Dendritic cell treated with granulocyte-macrophage colony-stimulating factor and Interleukin-4, amounts not matched to agents 40 ng/mL and 50 ng/mL, for 4 days (primary cell): ENCODE results near the gene RNU6-9.
A peak's percentile ranks its signal among the peaks of the same experiment; 100 is the strongest.

Experiments
- H3K27ac Mint-ChIP-seq: one replicate; pipeline ENCODE4 v1.8.0; 2022; ENCODE audit warnings: mild to moderate bottlenecking, mixed read lengths
- H3K27me3 Mint-ChIP-seq: one replicate; pipeline ENCODE4 v1.8.0; 2022; ENCODE audit warnings: mild to moderate bottlenecking, mixed read lengths
- H3K36me3 Mint-ChIP-seq: one replicate; pipeline ENCODE4 v1.8.0; 2022; ENCODE audit warnings: low read depth, mixed read lengths
- H3K4me1 Mint-ChIP-seq: one replicate; pipeline ENCODE4 v1.8.0; 2022; ENCODE audit warnings: low read depth, mixed read lengths
- H3K4me3 Mint-ChIP-seq: one replicate; pipeline ENCODE4 v1.8.0; 2022; ENCODE audit warnings: mild to moderate bottlenecking, moderate library complexity, mixed read lengths
- H3K9me3 Mint-ChIP-seq: one replicate; pipeline ENCODE4 v1.8.0; 2022; ENCODE audit warnings: mixed read lengths
- intact Hi-C: fragments of 100-400 bp; cut with micrococcal nuclease; formaldehyde crosslinking; loops from one replicate; pipeline ENCODE4 v1.15.0; 2022

The RNU6-9 gene

GRCh38 chr19:855142-855541 is 38.1 kb upstream of the RNU6-9 start:
- peaks cover 21% of the 10 kb centered on the region for H3K27me3 Mint-ChIP-seq
- H3K4me3 Mint-ChIP-seq, result no peak overlapping the region
- no peaks in the 10 kb centered on the region for H3K9me3 Mint-ChIP-seq
- no peaks in the 10 kb centered on the region for H3K36me3 Mint-ChIP-seq
- no peak overlapping the region for H3K27ac Mint-ChIP-seq
- intact Hi-C loops, result no loop called here
- H3K4me1 Mint-ChIP-seq, result peaks cover 49% of the 10 kb centered on the region

- Mint-ChIP-seq H3K36me3 (no peaks in the 10 kb centered on the region), H3K4me1 (peaks cover 44% of the 10 kb centered on the region), H3K4me3 (no peak overlapping the region), H3K9me3 (no peaks in the 10 kb centered on the region), H3K27ac (no peak overlapping the region), H3K27me3 (peaks cover 21% of the 10 kb centered on the region)
- intact Hi-C loops, result no loop called here
These were observed 37.6 kb upstream of the RNU6-9 start for GRCh38 chr19:855566-856120.

DNA sequence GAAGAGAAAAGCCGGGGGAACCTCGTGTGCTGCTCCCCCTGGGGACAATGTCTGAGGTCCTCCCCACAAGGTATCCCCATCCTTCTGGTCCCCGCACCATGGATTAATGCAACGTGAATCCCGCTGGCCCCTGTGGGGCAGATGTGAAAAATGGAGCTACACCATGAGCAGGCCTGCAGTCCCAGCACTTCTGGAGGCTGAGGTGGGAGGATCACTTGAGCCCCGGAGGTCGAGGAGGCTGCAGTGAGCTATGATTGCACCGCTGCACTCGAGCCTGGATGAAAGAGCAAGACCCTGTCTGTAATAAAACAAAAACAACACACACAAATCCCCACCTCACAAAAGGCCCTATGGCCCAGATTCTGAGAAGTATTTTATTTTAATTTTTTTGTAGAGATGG is 35.0 kb upstream of the RNU6-9 start:
- peaks cover 16% of the 10 kb centered on the region for H3K36me3 Mint-ChIP-seq
- intact Hi-C loops, result no loop called here
- no peak overlapping the region for H3K4me3 Mint-ChIP-seq
- peaks cover 5% of the 10 kb centered on the region for H3K27me3 Mint-ChIP-seq
- no peaks in the 10 kb centered on the region for H3K9me3 Mint-ChIP-seq
- peak overlapping the region; percentile 89 for H3K27ac Mint-ChIP-seq
- H3K4me1 Mint-ChIP-seq, result peaks cover 48% of the 10 kb centered on the region

GRCh38 chr19:858868-859843 is 34.1 kb upstream of the RNU6-9 start, which contains the start of gene CFD:
CFD (plus strand) TSS chr19:859664; CDS start chr19:859690, 26 bp downstream.
- H3K4me1 Mint-ChIP-seq, result peaks cover 57% of the 10 kb centered on the region
- H3K4me3 Mint-ChIP-seq, result peak within 1 kb of the TSS; percentile 76
- H3K27ac Mint-ChIP-seq, result peak within 1 kb of the TSS; percentile 89
- intact Hi-C loops, result no loop called here
- H3K9me3 Mint-ChIP-seq, result no peaks in the 10 kb centered on the region
- H3K36me3 Mint-ChIP-seq, result peaks cover 17% of the 10 kb centered on the region
- peaks cover 2% of the 10 kb centered on the region for H3K27me3 Mint-ChIP-seq

DNA sequence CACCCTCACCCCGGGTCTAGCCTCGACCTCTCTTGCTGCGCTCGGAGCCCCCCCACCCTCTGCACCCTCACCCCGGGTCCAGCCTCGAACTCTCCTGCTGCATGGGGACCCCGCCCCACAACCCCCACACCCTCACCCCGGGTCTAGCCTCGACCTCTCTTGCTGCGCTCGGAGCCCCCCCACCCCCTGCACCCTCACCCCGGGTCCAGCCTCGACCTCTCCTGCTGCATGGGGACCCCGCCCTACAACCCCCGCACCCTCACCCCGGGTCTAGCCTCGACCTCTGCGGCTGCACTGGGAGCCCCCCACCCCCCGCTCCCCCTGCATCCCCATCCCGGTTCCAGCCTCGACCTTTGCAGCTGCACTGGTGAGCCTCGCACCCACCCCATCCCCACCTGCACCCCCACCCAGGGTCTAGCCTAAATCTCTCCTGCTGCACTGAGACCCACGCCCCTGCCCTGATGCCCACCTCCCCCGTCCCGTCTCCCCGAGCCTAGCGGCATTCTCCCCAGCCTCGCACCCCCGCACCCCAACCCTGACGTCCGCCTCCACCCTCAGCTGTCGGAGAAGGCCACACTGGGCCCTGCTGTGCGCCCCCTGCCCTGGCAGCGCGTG is 32.0 kb upstream of the RNU6-9 start:
- Mint-ChIP-seq H3K27me3 (peaks cover 2% of the 10 kb centered on the region), H3K9me3 (no peaks in the 10 kb centered on the region), H3K4me1 (peaks cover 57% of the 10 kb centered on the region), H3K27ac (peak overlapping the region; percentile 88), H3K4me3 (peak overlapping the region; percentile 76), H3K36me3 (peaks cover 23% of the 10 kb centered on the region)
- intact Hi-C loops, result loop anchor here (5.0 kb wide), 1 partner anchor 121 kb away; the partner anchor contains the start of gene WDR18

DNA sequence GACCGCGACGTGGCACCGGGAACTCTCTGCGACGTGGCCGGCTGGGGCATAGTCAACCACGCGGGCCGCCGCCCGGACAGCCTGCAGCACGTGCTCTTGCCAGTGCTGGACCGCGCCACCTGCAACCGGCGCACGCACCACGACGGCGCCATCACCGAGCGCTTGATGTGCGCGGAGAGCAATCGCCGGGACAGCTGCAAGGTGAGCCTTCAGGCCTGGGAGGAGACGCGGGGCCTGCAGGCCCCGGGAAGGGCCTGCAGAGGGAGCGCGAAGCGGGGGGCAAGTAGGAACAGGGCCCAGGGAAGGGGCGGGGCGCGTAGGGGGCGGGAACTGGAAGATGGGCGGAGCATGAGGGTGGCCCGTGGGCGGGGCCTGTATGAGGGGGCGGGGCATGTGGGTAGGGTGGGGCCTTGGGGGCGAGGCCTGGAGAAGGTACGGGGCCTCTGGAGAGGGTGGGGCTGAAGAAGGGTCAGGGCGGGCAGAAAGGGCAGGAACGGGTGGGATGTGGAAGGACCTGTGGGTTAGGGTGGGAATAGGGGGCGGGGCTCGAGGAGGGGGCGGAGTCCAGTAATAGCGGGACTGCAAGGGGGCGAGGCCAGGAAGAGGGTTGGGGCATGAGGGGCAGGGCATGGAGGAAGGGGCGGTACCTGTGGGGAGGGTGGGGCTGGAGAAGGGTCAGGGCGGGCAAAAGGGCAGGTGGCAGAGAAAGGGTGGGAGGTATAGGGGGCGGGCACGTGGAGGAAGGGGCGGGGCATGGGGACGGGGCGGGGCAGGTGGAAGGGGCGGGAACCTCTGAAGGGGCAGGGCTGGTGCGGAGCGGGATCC is 31.3 kb upstream of the RNU6-9 start:
- intact Hi-C loops, result loop anchor here (2.0 to 5.0 kb wide), 3 partner anchors 51 to 120 kb away; partner anchors contain the start of genes R3HDM4 and WDR18
- Mint-ChIP-seq H3K27me3 (peaks cover 2% of the 10 kb centered on the region), H3K4me3 (peak overlapping the region; percentile 77), H3K27ac (peak overlapping the region; percentile 88), H3K4me1 (peaks cover 57% of the 10 kb centered on the region), H3K36me3 (peaks cover 26% of the 10 kb centered on the region), H3K9me3 (no peaks in the 10 kb centered on the region)

DNA sequence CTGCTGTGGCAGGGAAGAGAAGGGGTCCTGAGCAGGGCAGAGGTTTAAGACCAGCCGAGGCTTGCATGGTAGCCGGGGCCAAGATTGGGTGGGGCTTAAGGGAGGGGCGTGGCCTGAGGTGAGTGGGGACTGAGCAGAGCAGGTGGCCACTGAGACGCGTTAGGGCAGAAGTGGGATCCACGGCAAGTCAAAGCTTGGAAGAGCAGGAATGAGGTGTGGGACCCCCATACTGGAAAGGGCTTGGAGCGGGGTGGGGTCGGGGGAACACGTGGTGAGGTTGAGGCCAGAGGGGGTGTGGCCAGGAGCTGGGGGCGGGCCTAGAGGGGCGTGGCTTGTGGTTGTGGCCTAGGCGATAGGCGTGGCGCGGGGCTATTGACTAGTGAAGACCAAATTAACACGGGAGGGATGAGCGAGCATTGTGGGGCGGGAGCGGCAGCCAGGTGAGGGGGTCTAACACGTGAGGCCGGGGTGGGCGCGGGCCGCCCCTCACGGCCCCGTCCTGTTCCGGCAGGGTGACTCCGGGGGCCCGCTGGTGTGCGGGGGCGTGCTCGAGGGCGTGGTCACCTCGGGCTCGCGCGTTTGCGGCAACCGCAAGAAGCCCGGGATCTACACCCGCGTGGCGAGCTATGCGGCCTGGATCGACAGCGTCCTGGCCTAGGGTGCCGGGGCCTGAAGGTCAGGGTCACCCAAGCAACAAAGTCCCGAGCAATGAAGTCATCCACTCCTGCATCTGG is 30.5 kb upstream of the RNU6-9 start:
- Mint-ChIP-seq H3K4me1 (peaks cover 58% of the 10 kb centered on the region), H3K9me3 (no peaks in the 10 kb centered on the region), H3K27me3 (peaks cover 2% of the 10 kb centered on the region), H3K36me3 (peaks cover 33% of the 10 kb centered on the region), H3K27ac (peak overlapping the region; percentile 88), H3K4me3 (peak overlapping the region; percentile 77)
- intact Hi-C loops, result loop anchor here (2.0 to 5.0 kb wide), 3 partner anchors 50 to 120 kb away; partner anchors contain the start of genes R3HDM4 and WDR18

GRCh38 chr19:863315-863620 is 30.0 kb upstream of the RNU6-9 start:
- Mint-ChIP-seq H3K27ac (peak overlapping the region; percentile 88), H3K9me3 (no peaks in the 10 kb centered on the region)

DNA sequence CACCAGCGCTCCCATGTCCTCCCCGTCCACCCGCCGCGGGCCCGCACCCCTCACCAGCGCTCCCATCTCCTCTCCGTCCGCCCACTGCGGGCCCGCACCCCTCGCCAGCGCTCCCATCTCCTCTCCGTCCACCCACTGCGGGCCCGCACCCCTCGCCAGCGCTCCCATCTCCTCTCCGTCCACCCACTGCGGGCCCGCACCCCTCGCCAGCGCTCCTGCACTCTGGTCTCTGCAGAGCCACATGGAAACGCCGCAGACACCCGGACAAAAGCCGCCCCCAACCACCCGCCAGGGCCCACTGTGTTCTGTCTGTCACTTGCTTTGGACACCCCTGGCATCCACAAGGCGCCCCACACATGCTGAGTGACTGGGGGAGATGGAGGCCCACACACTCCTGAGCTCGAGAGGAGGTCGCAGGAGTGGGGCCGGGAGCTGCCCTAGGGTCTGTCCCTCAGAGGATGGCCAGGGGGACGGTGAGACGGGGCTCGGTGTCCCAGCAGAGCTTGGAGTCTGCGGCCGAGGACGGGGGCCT is 26.4 kb upstream of the RNU6-9 start:
- Mint-ChIP-seq H3K36me3 (peaks cover 69% of the 10 kb centered on the region), H3K9me3 (no peaks in the 10 kb centered on the region), H3K4me1 (peaks cover 44% of the 10 kb centered on the region), H3K4me3 (no peak overlapping the region), H3K27me3 (no peaks in the 10 kb centered on the region), H3K27ac (no peak overlapping the region)
- intact Hi-C loops, result no loop called here

More at GRCh38 chr19:863315-863620, 30.0 kb upstream of the RNU6-9 start:
- peak overlapping the region; percentile 77 for H3K4me3 Mint-ChIP-seq
- peaks cover 2% of the 10 kb centered on the region for H3K27me3 Mint-ChIP-seq
- intact Hi-C loops, result loop anchor here (2.0 to 5.0 kb wide), 3 partner anchors 50 to 119 kb away; partner anchors contain the start of genes R3HDM4 and WDR18
- H3K4me1 Mint-ChIP-seq, result peaks cover 53% of the 10 kb centered on the region
- H3K36me3 Mint-ChIP-seq, result peaks cover 39% of the 10 kb centered on the region

DNA sequence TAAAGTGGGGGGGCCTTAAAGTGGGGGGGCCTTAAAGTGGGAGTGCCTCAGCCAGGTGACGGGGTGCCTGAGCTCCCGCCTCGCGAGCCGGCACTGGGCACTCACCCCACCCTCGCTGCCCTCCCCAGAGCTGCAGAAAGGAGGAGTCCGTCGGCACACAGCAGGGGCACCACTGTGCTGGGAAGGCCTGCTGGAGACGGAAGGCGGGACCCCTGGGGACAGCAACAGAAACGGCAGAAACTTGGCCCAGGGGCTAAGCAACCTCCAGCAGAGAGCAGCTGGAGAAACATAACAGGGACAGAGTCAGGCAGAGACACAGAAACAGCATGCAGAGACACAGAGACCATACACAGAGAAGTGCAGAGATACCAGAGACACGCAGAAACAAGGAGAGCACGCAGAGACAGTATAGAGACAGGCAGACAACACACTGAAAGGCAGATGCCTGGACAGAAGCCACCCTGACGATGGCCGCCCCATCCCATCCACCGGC is 25.9 kb upstream of the RNU6-9 start:
- Mint-ChIP-seq H3K9me3 (no peaks in the 10 kb centered on the region), H3K4me1 (peaks cover 46% of the 10 kb centered on the region), H3K36me3 (peaks cover 73% of the 10 kb centered on the region), H3K4me3 (no peak overlapping the region), H3K27me3 (no peaks in the 10 kb centered on the region), H3K27ac (no peak overlapping the region)
- intact Hi-C loops, result no loop called here

DNA sequence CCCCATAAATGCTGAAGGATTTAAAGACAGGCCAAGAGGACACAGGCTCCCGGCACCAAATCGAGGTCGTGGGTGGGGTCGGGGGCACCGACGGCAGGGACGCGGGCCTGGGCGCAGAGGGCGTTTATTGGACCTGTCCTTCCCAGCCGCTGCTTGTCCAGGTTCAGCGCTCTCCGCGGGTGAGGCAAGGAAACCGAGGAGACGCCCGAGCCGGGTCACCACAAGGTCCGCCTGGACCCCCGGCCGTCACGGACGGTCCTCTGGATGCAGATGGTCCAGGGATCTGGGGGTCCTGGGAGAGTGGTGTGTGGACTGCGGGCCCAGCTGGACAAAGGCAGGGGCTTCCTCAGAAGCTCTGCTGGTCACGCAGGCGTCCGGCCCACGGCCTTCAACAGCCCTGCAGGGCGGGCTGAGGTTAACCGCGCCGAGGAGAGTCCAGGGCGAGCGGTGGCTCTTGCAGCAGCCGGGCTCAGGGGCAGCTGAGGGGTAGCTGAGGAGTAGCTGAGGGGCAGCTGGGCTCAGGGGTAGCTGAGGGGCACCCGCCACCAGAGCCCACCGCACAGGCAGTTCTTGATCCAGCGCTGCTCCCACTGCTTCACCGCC is 25.3 kb upstream of the RNU6-9 start:
- H3K27me3 Mint-ChIP-seq, result no peaks in the 10 kb centered on the region
- no peak overlapping the region for H3K27ac Mint-ChIP-seq
- H3K9me3 Mint-ChIP-seq, result no peaks in the 10 kb centered on the region
- intact Hi-C loops, result no loop called here
- peaks cover 70% of the 10 kb centered on the region for H3K36me3 Mint-ChIP-seq
- peaks cover 44% of the 10 kb centered on the region for H3K4me1 Mint-ChIP-seq
- H3K4me3 Mint-ChIP-seq, result no peak overlapping the region
